Gastrocnemius medialis (tissue), 4 donors: ENCODE data around the gene BSN.

Experiments
- CTCF ChIP-seq, 5 experiments: fragments of 450-650 bp in 3 of 5; fragments of 200-600 bp in 2 of 5; sonication (generic) in 2 of 5; IDR thresholded peaks in 4 of 5; conservative IDR thresholded peaks in 1 of 5; 1 replicate in 4 of 5; 2 replicates in 1 of 5; pipeline ENCODE4 v1.5.1; 2016 to 2019; ENCODE audit warnings: antibody characterized with exemption in 5 of 5, mild to moderate bottlenecking in 3 of 5, moderate library complexity in 3 of 5
- POLR2A ChIP-seq, 2 donors: fragments of 450-650 bp; IDR thresholded peaks; one replicate each; pipeline ENCODE4 v1.6.1; 2017; ENCODE audit warnings: antibody characterized with exemption in 2 of 2, mild to moderate bottlenecking in 2 of 2, moderate library complexity in 2 of 2

DNA sequence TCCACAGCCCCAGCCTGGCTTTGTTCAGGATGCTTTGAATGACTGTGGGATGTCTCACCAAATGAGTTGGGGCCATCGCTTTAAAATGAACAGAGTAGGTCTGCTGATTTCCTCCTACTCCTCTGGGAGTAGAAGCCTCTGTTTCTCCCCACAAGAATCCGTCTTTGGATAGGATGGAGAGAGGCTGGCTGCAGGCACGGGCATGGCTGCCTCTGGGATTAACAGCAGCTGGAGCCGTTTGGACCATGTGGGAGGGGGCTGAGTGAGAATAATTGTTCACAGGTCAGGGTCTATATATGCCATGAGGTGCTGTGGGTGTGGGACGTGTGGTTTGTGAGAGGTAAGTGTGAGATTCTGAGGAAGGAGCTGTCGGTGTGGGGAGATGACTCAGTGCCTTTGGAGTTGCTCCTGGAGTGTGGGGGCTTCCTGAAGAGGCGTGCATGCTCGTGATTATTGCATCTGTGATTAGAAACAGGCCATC is 71.9 kb downstream of the BSN start:
- TF ChIP-seq CTCF (IDR thresholded peaks at IDR 0.05 in 4 of 5, conservative IDR thresholded peaks at IDR 0.05 in 1 of 5) (no peak), POLR2A (IDR thresholded peaks at IDR 0.05) (no peak)
